Activated effector memory CD4-positive, alpha-beta T cell treated with anti-CD3 and anti-CD28 coated beads, Interleukin-2, amount 50 U/mL, for 16 hours (primary cell): ENCODE data around the gene CDK15.
"Not testable (repeated sequence)": the region's sequence is repeated elsewhere in the genome, so short reads cannot be mapped to it uniquely, and the experiment has no call there.

Experiments
- DNase-seq: peaks from one replicate; pipeline ENCODE4 v3.0.0-alpha.2; 2020

Gene CDK15

GRCh38 chr2:201806442-201807170 is at the start of gene CDK15:
TSS of gene CDK15 (plus strand) at chr2:201806537. CDS start at chr2:201806665, 128 bp downstream.
- no peak for DNase-seq

GRCh38 chr2:201758234-201758633 is 48.1 kb upstream of the CDK15 start:
- no peak for DNase-seq

- no peak for DNase-seq
These were observed 47.5 kb upstream of the CDK15 start for GRCh38 chr2:201758873-201759272.

- no peak for DNase-seq
These were observed 46.8 kb upstream of the CDK15 start for GRCh38 chr2:201759567-201759966.

GRCh38 chr2:201761101-201761500 is 45.2 kb upstream of the CDK15 start:
- DNase-seq: no peak

GRCh38 chr2:201764469-201764868 is 41.9 kb upstream of the CDK15 start:
- not testable (repeated sequence) for DNase-seq

GRCh38 chr2:201765799-201766198 is 40.5 kb upstream of the CDK15 start:
- no peak for DNase-seq

GRCh38 chr2:201768918-201769317 is 37.4 kb upstream of the CDK15 start:
- DNase-seq: no peak

- no peak for DNase-seq
These were observed 36.5 kb upstream of the CDK15 start for GRCh38 chr2:201769666-201770373.

- no peak for DNase-seq
These were observed 32.3 kb upstream of the CDK15 start for GRCh38 chr2:201773990-201774389.

GRCh38 chr2:201774546-201774945 is 31.8 kb upstream of the CDK15 start:
- no peak for DNase-seq

- no peak for DNase-seq
These were observed 31.0 kb upstream of the CDK15 start for GRCh38 chr2:201775326-201775725.

GRCh38 chr2:201777043-201777442 is 29.3 kb upstream of the CDK15 start:
- no peak for DNase-seq

GRCh38 chr2:201777869-201778268 is 28.5 kb upstream of the CDK15 start:
- DNase-seq: no peak

- no peak for DNase-seq
These were observed 26.2 kb upstream of the CDK15 start for GRCh38 chr2:201779901-201780673.

- peak; percentile 98 for DNase-seq
These were observed 25.5 kb upstream of the CDK15 start, which contains the start of gene ALS2 for GRCh38 chr2:201780674-201781493. TSS of gene ALS2 (minus strand) at chr2:201780933. CDS start at chr2:201768885, 12,048 bp downstream.

GRCh38 chr2:201781557-201782051 is 24.7 kb upstream of the CDK15 start:
- DNase-seq: no peak

GRCh38 chr2:201784563-201784962 is 21.8 kb upstream of the CDK15 start:
- DNase-seq: no peak

GRCh38 chr2:201785135-201785534 is 21.2 kb upstream of the CDK15 start:
- no peak for DNase-seq

GRCh38 chr2:201786471-201786870 is 19.9 kb upstream of the CDK15 start:
- no peak for DNase-seq

GRCh38 chr2:201788371-201788770 is 18.0 kb upstream of the CDK15 start:
- no peak for DNase-seq

GRCh38 chr2:201789395-201789794 is 16.9 kb upstream of the CDK15 start:
- DNase-seq: no peak
